GM19372 (cell line): ENCODE data around the gene DDA1.

ENCODE experiments used
- ATAC-seq: cut with Tn5 transposase; IDR thresholded peaks from one replicate; pipeline ENCODE4 v1.9.1; 2021; ENCODE audit warnings: mild to moderate bottlenecking, low read depth, moderate library complexity; ENCODE audit not compliant: unreplicated experiment

The DDA1 gene

GRCh38 chr19:17327654-17328516, 18.5 kb downstream of the DDA1 start:
- ATAC-seq = no peak

GRCh38 chr19:17328517-17329365, 19.4 kb downstream of the DDA1 start:
- ATAC-seq = no peak

- ATAC-seq = no peak
Observed at GRCh38 chr19:17329366-17330261, 20.3 kb downstream of the DDA1 start.

- ATAC-seq = no peak
Observed at GRCh38 chr19:17330262-17331044, 21.1 kb downstream of the DDA1 start.

GRCh38 chr19:17331045-17331558, 21.7 kb downstream of the DDA1 start:
- no peak for ATAC-seq

GRCh38 chr19:17332360-17332676, 23.0 kb downstream of the DDA1 start:
- no peak for ATAC-seq

GRCh38 chr19:17332677-17333581, 23.6 kb downstream of the DDA1 start:
- ATAC-seq = no peak

- no peak for ATAC-seq
Observed at GRCh38 chr19:17333611-17334413, 24.4 kb downstream of the DDA1 start.

GRCh38 chr19:17334414-17335409, 25.3 kb downstream of the DDA1 start, which contains the start of gene ANO8:
ANO8 (minus strand) TSS chr19:17334855; CDS start chr19:17334670, 185 bp downstream.
- ATAC-seq = peak; percentile 51

- no peak for ATAC-seq
Observed at GRCh38 chr19:17335575-17335974, 26.2 kb downstream of the DDA1 start.

- peak; percentile 79 for ATAC-seq
Observed at GRCh38 chr19:17336872-17337674, 27.7 kb downstream of the DDA1 start, which contains the start of gene GTPBP3. GTPBP3 (plus strand) TSS chr19:17337553; CDS start chr19:17337612, 59 bp downstream.

- ATAC-seq = peak; percentile 2
Observed at GRCh38 chr19:17337675-17338432, 28.5 kb downstream of the DDA1 start.

GRCh38 chr19:17338433-17339078, 29.2 kb downstream of the DDA1 start:
- no peak for ATAC-seq

GRCh38 chr19:17339088-17339741, 29.9 kb downstream of the DDA1 start:
- no peak for ATAC-seq
